ENCODE results near the gene CTCFL. TPM values are rescaled to one million over a fixed set of nuclear protein-coding genes. Genes with fewer than 3 reads are reported as not detected.
A peak's percentile ranks its signal among the peaks of the same experiment; 100 is the strongest.

Gene CTCFL
- total RNA-seq, 4 donors from 2014 or later, result 0.14 TPM; not detected in 3

DNA sequence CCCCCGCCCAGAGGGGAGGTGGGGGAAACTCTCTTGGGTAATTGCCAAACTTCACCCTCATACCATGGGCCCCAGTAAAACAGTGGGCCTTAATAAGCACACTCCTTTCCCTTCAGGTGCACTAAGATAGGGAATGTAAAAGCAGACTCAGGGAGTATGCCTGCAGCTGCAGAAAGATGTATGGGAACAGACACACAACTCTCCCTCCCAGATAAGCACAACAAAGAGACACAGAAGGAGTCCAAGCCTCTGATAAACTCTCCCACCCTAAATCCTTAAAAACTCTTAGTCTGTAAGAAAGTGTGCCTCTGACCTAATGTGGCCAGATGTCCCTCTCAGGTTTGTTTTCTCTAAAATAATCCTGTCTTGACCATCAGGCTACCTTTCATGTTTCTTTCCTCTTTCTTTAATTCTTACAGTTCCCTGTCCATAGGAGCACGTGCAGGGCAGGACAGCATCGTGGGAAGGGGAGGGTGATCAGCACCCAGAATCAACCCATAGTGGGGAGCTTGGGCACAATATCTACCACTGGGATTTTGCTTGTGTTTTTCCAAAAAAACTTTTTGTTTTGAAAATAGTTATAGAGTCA lies 11.3 kb upstream of the CTCFL start:
- in situ Hi-C loops (cut with MboI; ENCODE audit: low pct_ligation_motif_present in 1 of 4, low pct_unique_long_range_greater_than_20kb in 1 of 4, low sequenced_read_pairs in 3 of 4), result no loop called here

DNA sequence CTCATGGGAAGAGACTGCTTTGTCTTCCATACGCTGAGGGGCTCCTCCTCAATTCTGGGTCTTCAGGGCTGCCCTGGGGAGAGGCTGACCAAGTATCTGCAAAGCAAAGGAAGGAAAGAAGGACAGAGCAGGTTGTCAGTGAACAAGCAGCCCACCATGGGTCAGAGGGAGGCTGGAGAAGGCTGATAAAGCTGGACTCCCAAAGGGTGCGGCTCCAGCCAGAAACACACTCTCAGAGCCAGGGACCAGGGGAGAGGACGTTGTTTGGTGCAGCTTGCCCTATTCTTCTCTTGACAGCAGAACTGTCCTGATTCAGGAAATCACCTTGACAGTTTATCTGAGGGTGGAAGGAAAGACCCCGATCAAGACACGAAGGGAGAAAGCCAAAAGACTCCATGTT lies 10.4 kb upstream of the CTCFL start:
- 82% methylated on average over 2 to 5 of the region's 5 CpGs for WGBS, 2 donors (ENCODE audit: low coverage in 1 of 2)
- Histone ChIP-seq H3K4me3 (no peak overlapping the region), H3K4me1 (peaks cover 16 to 77% (median 38%) of the 10 kb centered on the region in 4 donors), H3K27ac (peak overlapping the region; percentile 23 to 81 (median 71)), H3K9me3 (no peaks in the 10 kb centered on the region), H3K27me3 (no peaks in the 10 kb centered on the region), H3K36me3 (no peaks in the 10 kb centered on the region)
- intact Hi-C loops (cut with DNase I; ENCODE audit: low total_unique reads) (no loop called here), in situ Hi-C loops (cut with MboI; ENCODE audit: low pct_ligation_motif_present in 1 of 4, low pct_unique_long_range_greater_than_20kb in 1 of 4, low sequenced_read_pairs in 3 of 4) (no loop called here)
- DNase-seq, result no peak
- TF ChIP-seq, protein P1, sequence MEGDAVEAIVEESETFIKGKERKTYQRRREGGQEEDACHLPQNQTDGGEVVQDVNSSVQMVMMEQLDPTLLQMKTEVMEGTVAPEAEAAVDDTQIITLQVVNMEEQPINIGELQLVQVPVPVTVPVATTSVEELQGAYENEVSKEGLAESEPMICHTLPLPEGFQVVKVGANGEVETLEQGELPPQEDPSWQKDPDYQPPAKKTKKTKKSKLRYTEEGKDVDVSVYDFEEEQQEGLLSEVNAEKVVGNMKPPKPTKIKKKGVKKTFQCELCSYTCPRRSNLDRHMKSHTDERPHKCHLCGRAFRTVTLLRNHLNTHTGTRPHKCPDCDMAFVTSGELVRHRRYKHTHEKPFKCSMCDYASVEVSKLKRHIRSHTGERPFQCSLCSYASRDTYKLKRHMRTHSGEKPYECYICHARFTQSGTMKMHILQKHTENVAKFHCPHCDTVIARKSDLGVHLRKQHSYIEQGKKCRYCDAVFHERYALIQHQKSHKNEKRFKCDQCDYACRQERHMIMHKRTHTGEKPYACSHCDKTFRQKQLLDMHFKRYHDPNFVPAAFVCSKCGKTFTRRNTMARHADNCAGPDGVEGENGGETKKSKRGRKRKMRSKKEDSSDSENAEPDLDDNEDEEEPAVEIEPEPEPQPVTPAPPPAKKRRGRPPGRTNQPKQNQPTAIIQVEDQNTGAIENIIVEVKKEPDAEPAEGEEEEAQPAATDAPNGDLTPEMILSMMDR (IDR thresholded peaks at IDR 0.05), result no peak

More for the DNA sequence above, 11.3 kb upstream of the CTCFL start:
- Histone ChIP-seq H3K4me1 (peaks cover 14 to 77% (median 35%) of the 10 kb centered on the region in 4 donors), H3K27ac (peak overlapping the region; percentile 51 to 81 (median 71)), H3K9me3 (no peaks in the 10 kb centered on the region), H3K27me3 (no peaks in the 10 kb centered on the region), H3K4me3 (no peak overlapping the region), H3K36me3 (no peaks in the 10 kb centered on the region)
- intact Hi-C loops (cut with DNase I; ENCODE audit: low total_unique reads), result no loop called here
- TF ChIP-seq EP300 (IDR thresholded peaks at IDR 0.05; ENCODE audit: low read depth), result no peak
- TF ChIP-seq, protein P1 (IDR thresholded peaks at IDR 0.05), result no peak
- TF ChIP-seq POLR2AphosphoS5 (IDR thresholded peaks at IDR 0.05), result no peak
- TF ChIP-seq POLR2A (IDR thresholded peaks at IDR 0.05), result no peak
- 58 to 65% methylated on average over 2 to 3 of the region's 3 CpGs for whole genome bisulfite sequencing, 2 donors (ENCODE audit: low coverage in 1 of 2)
- no peak for DNase-seq

DNA sequence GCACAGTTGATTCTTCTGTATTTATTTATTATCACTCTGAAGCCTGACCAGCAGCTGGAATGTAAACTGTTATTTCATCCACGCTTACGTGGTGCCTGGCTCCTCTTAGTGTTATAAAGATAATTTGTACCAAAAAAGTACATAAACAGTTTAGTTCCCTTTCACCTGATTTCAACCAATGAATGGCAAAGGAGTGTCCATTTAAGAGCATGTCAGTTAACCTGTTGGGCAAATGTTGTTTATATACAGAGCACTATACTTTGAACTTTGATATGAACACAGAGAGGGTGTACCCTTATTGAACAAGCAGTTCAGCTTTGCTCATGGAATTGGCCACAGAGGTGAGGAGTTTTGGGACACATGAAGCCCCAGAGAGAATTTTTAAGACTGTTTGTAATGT lies 7.2 kb upstream of the CTCFL start:
- intact Hi-C loops (cut with DNase I; ENCODE audit: low total_unique reads) (no loop called here), in situ Hi-C loops (cut with MboI; ENCODE audit: low pct_ligation_motif_present in 1 of 4, low pct_unique_long_range_greater_than_20kb in 1 of 4, low sequenced_read_pairs in 3 of 4) (no loop called here)
- Histone ChIP-seq H3K36me3 (no peaks in the 10 kb centered on the region), H3K27ac (peak overlapping the region; percentile 81 to 90 (median 88)), H3K9me3 (no peaks in the 10 kb centered on the region), H3K4me3 (no peak overlapping the region), H3K27me3 (no peaks in the 10 kb centered on the region), H3K4me1 (peaks cover 16 to 73% (median 46%) of the 10 kb centered on the region in 4 donors)
- DNase-seq, result peak; percentile 48
- 49% methylated on average over 2 of the region's 2 CpGs; no CpG with 5 or more reads in 1 of the 2 donors for WGBS, 2 donors (ENCODE audit: low coverage in 1 of 2)
- TF ChIP-seq EP300 (IDR thresholded peaks at IDR 0.05; ENCODE audit: low read depth) (peak; percentile 85), POLR2A (IDR thresholded peaks at IDR 0.05) (no peak), POLR2AphosphoS5 (IDR thresholded peaks at IDR 0.05) (peak; percentile 8 to 80 (median 61))

DNA sequence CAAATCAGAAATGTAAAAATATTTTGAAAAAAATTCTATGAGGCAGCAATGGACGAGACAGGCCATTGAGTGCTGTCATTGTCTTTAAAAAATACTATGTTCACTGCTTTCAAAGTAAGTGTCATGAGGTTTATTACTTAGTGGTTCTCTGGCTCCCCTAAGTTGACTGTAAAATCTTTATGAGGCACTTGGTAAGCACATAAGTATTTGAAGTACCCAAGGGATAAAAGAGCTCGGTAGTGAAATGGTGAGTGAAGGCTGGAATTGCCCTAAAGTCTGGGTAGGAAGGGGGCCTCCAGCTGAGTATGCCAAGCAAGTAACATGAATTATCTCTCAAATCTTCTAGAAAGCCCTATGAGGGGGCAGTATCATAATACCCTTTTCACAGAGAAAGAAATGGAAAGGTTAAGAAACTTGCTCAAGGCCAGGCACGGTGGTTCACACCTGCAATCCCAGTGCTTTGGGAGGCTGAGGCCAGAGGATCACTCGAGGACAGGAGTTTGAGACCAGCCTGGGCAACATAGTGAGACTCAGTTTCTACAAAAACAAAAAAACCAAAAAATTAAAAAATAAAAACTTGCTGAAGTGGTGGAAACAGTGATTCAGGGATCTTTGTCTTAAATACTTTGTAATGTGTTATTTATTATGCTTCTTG lies 5.5 kb upstream of the CTCFL start:
- in situ Hi-C loops (cut with MboI; ENCODE audit: low pct_ligation_motif_present in 1 of 4, low pct_unique_long_range_greater_than_20kb in 1 of 4, low sequenced_read_pairs in 3 of 4), result no loop called here
- Histone ChIP-seq H3K9me3 (no peaks in the 10 kb centered on the region), H3K27me3 (no peaks in the 10 kb centered on the region), H3K27ac (peak overlapping the region; percentile 81 to 90 (median 88)), H3K4me3 (no peak overlapping the region), H3K36me3 (no peaks in the 10 kb centered on the region), H3K4me1 (peaks cover 16 to 58% (median 42%) of the 10 kb centered on the region in 4 donors)
- no peak for DNase-seq
- intact Hi-C loops (cut with DNase I; ENCODE audit: low total_unique reads), result no loop called here
- TF ChIP-seq POLR2AphosphoS5 (IDR thresholded peaks at IDR 0.05), result no peak
- no peak for TF ChIP-seq POLR2A (IDR thresholded peaks at IDR 0.05)
- TF ChIP-seq EP300 (IDR thresholded peaks at IDR 0.05; ENCODE audit: low read depth), result no peak
- TF ChIP-seq, protein P1 (IDR thresholded peaks at IDR 0.05), result no peak
- WGBS, 2 donors (ENCODE audit: low coverage in 1 of 2), result 31 to 36% methylated on average over 3 to 4 of the region's 4 CpGs
